PC-3 (cell line): ENCODE results near the gene IFFO2.

Experiments
- EZH2 ChIP-seq: fragments of 300-600 bp; sonication (generic); IDR thresholded peaks from one replicate; pipeline ENCODE4 v1.6.1; 2017; ENCODE audit warnings: antibody characterized with exemption, mild to moderate bottlenecking, low read length; ENCODE audit not compliant: unreplicated experiment
- EZH2phosphoT487 ChIP-seq: fragments of 300-600 bp; sonication (generic); IDR thresholded peaks from 2 replicates; pipeline ENCODE4 v1.6.1; 2018; ENCODE audit warnings: mild to moderate bottlenecking, antibody characterized with exemption, low read length, borderline replicate concordance

DNA sequence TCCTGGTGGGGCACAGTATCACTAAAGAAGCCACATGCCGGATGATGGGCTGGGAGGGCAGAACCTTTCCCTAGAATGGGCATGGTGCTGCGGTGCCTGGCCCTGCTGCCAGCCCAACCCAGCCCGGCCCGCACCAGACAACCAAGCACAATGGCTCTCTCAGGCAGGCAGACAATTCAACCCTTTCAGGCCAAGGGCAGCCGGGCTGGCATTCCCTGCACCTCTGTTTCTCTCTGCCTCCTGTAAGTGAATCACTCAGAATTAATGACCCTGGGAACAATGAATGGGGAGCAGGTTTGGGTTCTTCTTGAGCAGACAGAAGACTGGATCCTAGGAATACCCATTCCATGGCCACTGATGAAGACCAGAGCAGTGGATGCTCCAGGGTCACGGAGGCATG, 41.0 kb upstream of the IFFO2 start:
- TF ChIP-seq EZH2 (no peak), EZH2phosphoT487 (no peak)
